Mononuclear cell (primary cell): ENCODE measurements around the gene ZNF562. TPM values are rescaled to one million over a fixed set of nuclear protein-coding genes. Genes with fewer than 3 reads are reported as not detected.
"Not testable (repeated sequence)": the region's sequence is repeated elsewhere in the genome, so short reads cannot be mapped to it uniquely, and the experiment has no call there.

Experiments used
- H3K27me3 ChIP-seq: 2 replicates; pipeline ENCODE4 v1.6.0; 2011; ENCODE audit warnings: low read length, control low read depth; ENCODE audit not compliant: insufficient read depth
- H3K4me1 ChIP-seq: 2 replicates; pipeline ENCODE4 v1.5.1; 2011; ENCODE audit warnings: mild to moderate bottlenecking, low read length, control low read depth; ENCODE audit not compliant: insufficient read depth
- H3K4me3 ChIP-seq: 2 replicates; pipeline ENCODE4 v1.5.1; 2011; ENCODE audit warnings: mild to moderate bottlenecking, low read length, moderate library complexity
- H3K9me3 ChIP-seq: 2 replicates; pipeline ENCODE4 v1.5.1; 2011; ENCODE audit warnings: low read depth, mild to moderate bottlenecking, control low read depth, low read length
- total RNA-seq: library from RNA; depleted of rRNA; stranded (reverse); fragments of >200 nt; gene quantifications from one replicate; pipeline ENCODE4 v1.2.3, GENCODE V29; 2012

The ZNF562 gene
- total RNA-seq, 1 donor: 18.9 TPM

DNA sequence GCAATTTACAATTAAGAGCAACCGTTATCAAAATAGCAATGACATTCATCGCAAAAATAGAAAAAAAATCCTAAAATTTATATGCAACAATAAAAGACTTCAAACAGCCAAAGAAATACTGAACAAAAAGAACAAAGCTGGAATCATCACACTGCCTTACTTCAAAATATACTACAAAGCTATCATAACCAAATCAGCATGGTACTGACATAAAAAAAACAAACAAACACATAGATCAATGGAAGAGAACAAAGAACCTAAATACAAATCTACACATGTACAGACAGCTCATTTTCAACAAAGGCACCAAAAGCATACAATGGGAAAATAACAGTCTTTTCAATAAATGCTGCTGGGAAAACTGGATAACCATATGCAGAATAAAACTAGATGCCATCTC, 6.4 kb downstream of the ZNF562 start:
- Histone ChIP-seq H3K27me3 (no peaks in the 10 kb centered on the region), H3K4me1 (no peaks in the 10 kb centered on the region), H3K4me3 (no peak overlapping the region), H3K9me3 (peaks cover 44% of the 10 kb centered on the region)

DNA sequence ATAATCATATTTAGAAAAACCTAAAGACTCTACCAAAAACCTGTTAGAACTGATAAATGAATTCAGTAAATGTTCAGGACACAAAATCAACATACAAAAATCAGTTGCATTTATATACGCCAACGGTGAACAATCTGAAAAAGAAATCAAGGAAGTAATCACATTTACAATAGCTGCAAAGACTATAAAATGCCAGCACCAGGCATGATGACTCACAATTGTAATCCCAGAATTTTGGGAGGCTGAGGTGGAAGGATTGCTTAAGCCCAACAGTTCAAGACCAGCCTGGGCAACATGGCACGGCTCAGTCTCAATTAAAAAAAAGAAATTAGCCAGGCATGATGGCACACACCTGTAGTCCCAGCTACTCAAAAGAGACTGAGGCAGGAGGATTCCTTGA, 7.0 kb downstream of the ZNF562 start:
- Histone ChIP-seq H3K27me3 (no peaks in the 10 kb centered on the region), H3K4me1 (no peaks in the 10 kb centered on the region), H3K4me3 (no peak overlapping the region), H3K9me3 (peaks cover 38% of the 10 kb centered on the region)

DNA sequence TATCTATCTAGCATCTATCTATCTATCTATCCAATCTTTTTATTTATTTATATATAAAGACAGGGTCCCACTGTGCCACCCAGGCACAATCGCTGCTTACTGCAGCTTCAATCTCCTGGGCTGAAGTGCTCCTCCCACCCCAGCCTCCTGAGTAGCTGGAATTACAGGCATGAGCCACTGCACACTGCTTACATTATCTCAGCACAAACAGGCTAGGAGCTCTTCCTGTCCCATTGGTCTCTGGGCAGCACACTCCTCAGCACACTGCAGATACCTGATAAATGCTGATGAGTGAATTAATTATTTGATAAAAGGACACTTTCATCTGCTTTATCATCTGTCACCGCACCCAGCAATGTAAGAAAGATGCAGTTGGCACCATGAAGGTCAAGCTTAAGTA, 16.1 kb downstream of the ZNF562 start:
- peaks cover 5% of the 10 kb centered on the region for H3K9me3 ChIP-seq
- H3K4me3 ChIP-seq: no peak overlapping the region
- H3K27me3 ChIP-seq: no peaks in the 10 kb centered on the region
- H3K4me1 ChIP-seq: no peaks in the 10 kb centered on the region

DNA sequence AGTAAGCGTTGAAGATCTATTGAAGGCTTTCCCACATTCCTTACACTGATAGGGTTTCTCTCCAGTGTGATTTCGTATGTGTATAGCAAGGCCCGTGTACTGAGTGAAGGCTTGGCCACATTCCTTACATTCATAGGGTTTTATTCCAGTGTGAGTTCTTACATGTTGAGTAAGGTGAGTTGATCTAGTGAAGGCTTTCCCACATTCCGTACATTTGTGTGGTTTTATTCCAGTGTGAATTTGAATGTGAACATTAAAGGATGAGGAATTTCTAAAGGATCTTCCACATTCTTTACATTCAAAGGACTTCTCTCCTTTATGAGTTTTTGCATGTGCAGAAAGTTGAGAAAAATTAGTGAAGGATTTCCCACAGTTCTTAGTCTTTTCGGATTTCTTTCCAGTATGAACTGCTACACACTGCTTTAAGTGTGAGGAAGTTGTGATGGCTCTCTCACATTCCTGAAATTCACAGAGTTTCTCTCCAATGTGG, 21.8 kb downstream of the ZNF562 start:
- H3K4me1 ChIP-seq, H3K4me3 ChIP-seq, H3K27me3 ChIP-seq: not testable (repeated sequence)
- H3K9me3 ChIP-seq: peaks cover 32% of the 10 kb centered on the region

DNA sequence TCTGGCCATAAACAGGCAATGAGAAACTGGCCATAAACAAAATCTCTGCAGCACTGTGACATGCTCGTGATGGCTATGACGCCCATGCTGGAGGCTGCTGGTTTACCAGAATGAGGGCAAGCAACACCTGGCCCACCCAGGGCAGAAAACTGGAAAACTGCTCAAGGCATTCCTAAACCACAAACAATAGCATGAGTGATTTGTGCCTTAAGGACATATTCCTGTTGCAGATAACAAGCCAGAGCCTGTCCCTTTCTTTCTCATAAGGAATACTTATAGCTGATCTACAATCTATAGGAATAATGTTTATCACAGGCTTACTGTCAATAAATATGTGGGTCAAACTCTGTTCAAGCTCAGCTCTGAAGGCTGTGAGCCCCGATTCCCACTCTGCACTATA, 23.4 kb downstream of the ZNF562 start:
- H3K27me3 ChIP-seq, H3K4me3 ChIP-seq, H3K4me1 ChIP-seq: not testable (repeated sequence)
- peaks cover 32% of the 10 kb centered on the region for H3K9me3 ChIP-seq

DNA sequence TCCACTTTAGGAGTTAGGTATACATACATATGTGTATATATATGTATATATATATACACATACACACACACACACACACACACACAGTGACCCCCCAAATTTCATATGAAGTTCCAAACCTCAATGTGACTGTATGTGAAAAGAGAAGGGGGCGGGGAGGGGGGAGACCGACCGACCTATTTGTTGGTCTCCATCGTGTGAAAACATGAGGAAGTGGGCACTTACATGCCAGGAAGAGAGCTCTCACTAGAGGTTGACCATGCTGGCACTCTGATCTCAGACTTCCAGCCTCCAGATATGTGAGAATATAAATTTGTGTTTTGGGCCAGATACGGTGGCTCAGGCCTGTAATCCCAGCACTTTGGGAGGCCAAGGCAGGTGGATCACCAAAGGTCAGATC, 24.6 kb downstream of the ZNF562 start:
- H3K4me1 ChIP-seq: no peaks in the 10 kb centered on the region

DNA sequence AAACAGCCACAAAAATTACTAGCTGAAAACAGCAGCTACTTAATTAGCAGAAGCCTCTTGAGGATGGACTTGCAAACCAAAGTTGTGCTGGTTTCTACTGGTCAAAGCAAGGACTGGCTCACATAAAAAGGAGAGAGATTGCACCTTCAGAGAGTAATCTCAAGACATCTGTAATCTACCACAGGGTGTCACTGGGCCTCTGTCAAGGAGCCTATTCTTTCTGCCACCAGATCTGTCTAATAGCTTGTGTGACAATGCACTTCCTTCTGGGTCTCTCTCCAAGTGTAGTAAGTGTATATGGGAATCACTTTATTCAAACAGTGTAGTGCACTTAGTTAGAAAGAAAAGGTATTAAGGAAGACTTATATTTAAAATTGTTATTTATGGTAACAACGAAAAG, 29.4 kb downstream of the ZNF562 start:
- Histone ChIP-seq H3K4me1 (no peaks in the 10 kb centered on the region), H3K27me3 (no peaks in the 10 kb centered on the region), H3K4me3 (no peak overlapping the region), H3K9me3 (no peaks in the 10 kb centered on the region)

More for the DNA sequence above, 24.6 kb downstream of the ZNF562 start:
- H3K27me3 ChIP-seq: no peaks in the 10 kb centered on the region
- no peak overlapping the region for H3K4me3 ChIP-seq
- H3K9me3 ChIP-seq: peaks cover 32% of the 10 kb centered on the region

DNA sequence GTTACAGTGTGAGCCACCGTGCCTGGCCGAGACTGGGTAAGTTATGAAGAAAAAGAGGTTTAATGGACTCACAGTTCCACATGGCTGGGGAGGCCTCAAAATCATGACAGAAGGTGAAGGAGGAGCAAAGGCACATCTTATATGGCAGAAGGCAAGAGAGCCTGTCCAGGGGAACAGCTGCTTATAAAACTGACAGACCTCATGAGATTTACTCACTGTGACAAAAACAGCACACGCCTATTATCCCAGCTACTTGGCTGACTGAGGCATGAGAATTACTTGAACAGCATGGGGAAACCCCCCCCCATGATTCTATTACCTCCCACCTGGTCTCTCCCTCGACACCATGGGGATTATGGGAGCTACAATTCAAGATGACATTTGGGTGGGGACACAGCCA, 30.4 kb downstream of the ZNF562 start:
- H3K27me3 ChIP-seq: no peaks in the 10 kb centered on the region
- no peak overlapping the region for H3K4me3 ChIP-seq
- no peaks in the 10 kb centered on the region for H3K9me3 ChIP-seq
- H3K4me1 ChIP-seq: no peaks in the 10 kb centered on the region

DNA sequence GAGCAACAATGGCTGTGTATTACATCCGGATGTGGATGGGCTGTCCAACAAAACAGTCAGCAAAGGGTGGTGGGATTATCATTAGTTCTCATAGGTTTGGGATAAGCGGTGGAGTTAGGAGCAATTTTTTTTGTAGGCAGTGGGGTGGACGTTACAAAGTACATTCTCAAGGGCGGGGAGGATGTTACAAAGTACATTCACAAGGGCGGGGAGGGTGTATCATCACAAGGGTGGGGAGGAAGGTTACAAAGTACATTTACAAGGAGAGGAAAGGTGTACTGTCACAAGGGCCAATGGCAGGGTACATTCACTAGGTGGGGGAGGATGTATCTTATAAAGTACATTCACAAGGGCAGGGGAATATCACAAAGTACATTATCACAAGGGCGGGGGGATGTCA, 33.1 kb downstream of the ZNF562 start:
- Histone ChIP-seq H3K27me3 (no peaks in the 10 kb centered on the region), H3K4me1 (no peaks in the 10 kb centered on the region), H3K9me3 (no peaks in the 10 kb centered on the region), H3K4me3 (no peak overlapping the region)

DNA sequence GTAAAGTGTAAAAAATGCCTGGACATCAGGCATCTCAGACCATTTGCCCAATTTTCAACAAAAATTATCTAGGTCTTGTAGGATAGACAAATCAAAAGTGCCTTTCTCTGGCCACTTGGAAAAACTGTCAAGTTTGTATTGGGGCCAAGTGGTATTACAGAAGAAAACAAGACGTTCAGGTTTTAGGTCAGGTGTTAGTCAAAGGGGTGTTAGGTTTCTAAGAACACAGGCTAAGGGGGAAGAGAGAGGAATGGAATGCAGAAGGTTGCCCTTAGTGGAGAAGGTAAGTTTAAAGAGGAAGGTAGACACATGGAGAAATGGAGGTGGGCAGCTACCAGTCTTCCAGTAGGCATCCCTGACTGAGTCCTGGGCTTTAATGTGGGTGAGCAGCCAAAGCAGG, 33.9 kb downstream of the ZNF562 start:
- Histone ChIP-seq H3K27me3 (no peaks in the 10 kb centered on the region), H3K9me3 (no peaks in the 10 kb centered on the region), H3K4me1 (no peaks in the 10 kb centered on the region), H3K4me3 (no peak overlapping the region)

DNA sequence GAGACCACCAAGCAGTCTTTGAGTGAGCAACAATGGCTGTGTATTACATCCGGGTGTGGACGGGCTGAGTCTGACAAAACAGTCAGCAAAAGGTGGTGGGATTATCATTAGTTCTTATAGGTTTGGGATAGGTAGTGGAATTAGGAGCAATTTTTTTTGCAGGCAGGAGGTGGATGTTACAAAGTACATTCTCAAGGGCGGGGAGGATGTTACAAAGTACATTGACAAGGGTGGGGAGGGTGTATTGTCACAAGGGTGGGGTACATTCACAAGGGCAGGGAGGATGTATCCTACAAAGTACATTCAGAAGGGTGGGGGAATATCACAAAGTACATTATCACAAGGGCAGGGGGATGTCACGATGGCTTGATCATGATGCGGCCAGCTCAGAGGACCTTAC, 38.9 kb downstream of the ZNF562 start:
- Histone ChIP-seq H3K4me1 (no peaks in the 10 kb centered on the region), H3K4me3 (no peak overlapping the region), H3K27me3 (no peaks in the 10 kb centered on the region), H3K9me3 (no peaks in the 10 kb centered on the region)

DNA sequence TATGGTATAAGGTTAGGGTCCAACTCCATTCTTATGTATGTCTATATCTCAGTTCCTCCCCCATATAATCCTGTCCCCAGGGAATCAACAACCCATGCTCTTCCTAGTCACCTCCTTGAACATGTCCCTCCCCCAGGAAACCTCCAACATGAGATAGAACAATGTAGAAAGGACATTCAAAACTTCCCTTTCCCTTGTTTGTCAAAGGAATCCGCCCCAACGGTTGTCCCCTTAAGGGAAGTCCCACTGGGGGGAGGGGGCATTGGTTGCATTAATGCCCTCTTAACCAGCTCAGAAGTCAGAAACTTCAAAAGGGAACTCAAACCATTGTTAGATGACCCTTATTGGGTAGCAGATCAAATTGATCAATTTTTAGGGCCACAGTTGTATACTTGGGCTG, 47.0 kb downstream of the ZNF562 start:
- Histone ChIP-seq H3K9me3 (no peaks in the 10 kb centered on the region), H3K4me3 (no peak overlapping the region), H3K27me3 (no peaks in the 10 kb centered on the region)

DNA sequence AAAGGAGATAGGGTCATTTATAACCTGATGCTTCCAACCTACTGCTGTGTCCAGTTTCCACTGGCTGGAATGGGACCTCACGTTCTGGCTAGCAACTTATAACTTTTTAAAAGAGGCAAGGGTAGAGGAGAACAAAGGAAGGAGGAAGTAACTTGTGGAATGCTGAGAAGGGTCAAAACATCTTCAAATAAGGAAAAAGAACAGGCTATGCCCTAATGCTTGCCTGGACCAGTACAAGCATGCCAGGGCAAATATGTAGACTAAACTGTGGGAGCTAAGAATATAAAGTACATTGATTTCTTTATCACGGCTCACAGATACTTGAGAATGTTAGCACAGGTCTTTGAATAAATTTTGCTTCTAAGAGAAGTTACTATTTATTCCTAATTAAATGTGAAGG, 52.4 kb downstream of the ZNF562 start:
- H3K4me1 ChIP-seq: peaks cover 23% of the 10 kb centered on the region
- H3K27me3 ChIP-seq: no peaks in the 10 kb centered on the region
- H3K9me3 ChIP-seq: no peaks in the 10 kb centered on the region
- H3K4me3 ChIP-seq: no peak overlapping the region

More for the DNA sequence above, 47.0 kb downstream of the ZNF562 start:
- H3K4me1 ChIP-seq: no peaks in the 10 kb centered on the region

DNA sequence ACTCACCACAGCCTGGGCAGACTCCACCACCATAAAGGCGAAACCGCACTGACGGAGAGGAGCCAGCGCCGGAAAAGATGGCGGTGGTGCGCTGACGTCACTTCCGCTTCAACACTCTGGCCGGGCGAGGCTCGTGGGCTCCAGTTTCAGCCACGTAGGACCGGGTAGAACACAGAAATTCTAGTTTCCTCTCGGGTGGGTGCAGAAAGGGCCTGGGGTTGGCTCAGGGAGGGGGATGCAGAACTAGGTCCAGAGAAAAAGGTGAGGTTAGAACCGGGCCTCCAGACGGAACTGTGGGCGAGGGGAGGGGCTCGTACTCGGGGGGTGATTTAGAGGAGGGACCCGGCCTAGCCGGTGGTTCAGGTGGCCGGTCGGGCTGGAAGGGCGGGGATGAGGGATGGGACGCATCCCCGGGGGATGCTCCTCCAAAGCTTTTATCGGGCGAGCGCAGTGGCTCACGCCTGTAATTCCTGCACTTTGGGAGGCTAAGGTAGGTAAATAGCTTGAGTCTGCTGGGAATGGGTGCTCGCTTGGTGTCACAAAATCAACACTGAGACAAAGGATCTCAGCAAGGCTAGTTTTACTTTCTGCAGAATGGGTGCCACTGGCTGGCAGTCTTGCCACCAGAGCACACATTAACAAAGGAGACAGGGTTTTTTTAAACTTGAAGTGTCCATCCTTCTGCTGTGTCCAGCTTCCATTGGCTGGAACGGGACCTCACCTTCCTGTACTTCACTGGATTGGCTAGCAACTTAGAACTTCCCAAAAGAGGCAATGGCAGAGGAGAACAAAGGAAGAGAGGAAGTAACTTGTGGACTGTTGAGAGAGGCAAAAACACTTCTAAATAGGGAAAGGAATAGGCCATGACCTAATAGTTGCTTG, 53.5 kb downstream of the ZNF562 start, which contains the start of gene ZNF561:
TSS of gene ZNF561 (minus strand) at position 77 of the 882 bp plus-strand sequence. CDS start 1,776 bp downstream, outside the sequence.
- Histone ChIP-seq H3K27me3 (no peaks in the 10 kb centered on the region), H3K4me1 (peaks cover 23% of the 10 kb centered on the region), H3K9me3 (no peaks in the 10 kb centered on the region), H3K4me3 (peak within 1 kb of the TSS; percentile 95)

DNA sequence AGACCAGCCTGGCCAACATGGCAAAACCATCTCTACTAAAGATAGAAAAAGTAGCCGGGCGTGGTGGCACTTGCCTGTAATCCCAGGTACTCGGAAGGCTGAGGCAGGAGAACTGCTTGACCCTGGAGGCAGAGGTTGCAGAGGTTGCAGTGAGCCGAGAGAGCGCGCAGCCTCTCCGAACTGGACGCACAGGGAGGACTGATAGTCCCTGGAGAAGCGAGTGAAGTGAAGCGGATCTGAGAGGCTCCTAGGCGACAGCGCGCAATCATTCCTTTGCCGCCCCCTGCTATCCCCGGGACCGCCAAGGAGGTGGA, 54.1 kb downstream of the ZNF562 start:
- no peaks in the 10 kb centered on the region for H3K27me3 ChIP-seq
- H3K4me3 ChIP-seq: peak overlapping the region; percentile 95
- peaks cover 23% of the 10 kb centered on the region for H3K4me1 ChIP-seq
- H3K9me3 ChIP-seq: no peaks in the 10 kb centered on the region

DNA sequence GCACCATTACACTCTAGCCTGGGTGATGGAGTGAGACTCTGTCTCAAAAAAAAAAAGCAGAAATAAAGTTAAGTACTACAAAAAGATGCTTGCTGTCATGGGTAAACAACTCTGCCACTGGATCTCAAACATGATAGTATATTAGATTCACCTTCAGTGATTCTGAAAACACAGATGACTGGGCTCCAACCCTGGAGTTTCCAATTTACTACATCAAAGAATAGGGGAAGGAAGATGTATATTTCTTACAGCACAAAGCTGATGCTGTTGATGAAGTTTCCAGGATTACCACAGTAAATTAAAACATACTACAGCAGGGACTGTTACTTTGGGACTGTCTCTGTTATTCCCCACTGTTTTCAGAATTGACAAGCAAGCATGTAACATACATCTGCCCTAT, 59.1 kb downstream of the ZNF562 start:
- Histone ChIP-seq H3K4me3 (no peak overlapping the region), H3K4me1 (peaks cover 10% of the 10 kb centered on the region), H3K27me3 (no peaks in the 10 kb centered on the region), H3K9me3 (peaks cover 22% of the 10 kb centered on the region)
